NK-92 (cell line): ENCODE data around the gene FLYWCH1.

ENCODE experiments used
- DNase-seq: peaks from one replicate; lab custom pipeline; 2025; ENCODE audit not compliant: unreplicated experiment; lab: John Stamatoyannopoulos, UW

Gene FLYWCH1

GRCh38 chr16:2949705-2950352, 38.1 kb downstream of the FLYWCH1 start:
- DNase-seq, result no peak

- DNase-seq, result no peak
These were observed 38.6 kb downstream of the FLYWCH1 start for GRCh38 chr16:2950353-2950724.

GRCh38 chr16:2950773-2951172, 39.0 kb downstream of the FLYWCH1 start:
- no peak for DNase-seq

GRCh38 chr16:2952679-2953078, 40.9 kb downstream of the FLYWCH1 start:
- no peak for DNase-seq

- DNase-seq, result no peak
These were observed 42.2 kb downstream of the FLYWCH1 start for GRCh38 chr16:2953706-2954627.

GRCh38 chr16:2954656-2955381, 43.1 kb downstream of the FLYWCH1 start:
- DNase-seq, result no peak

- DNase-seq, result no peak
These were observed 43.7 kb downstream of the FLYWCH1 start for GRCh38 chr16:2955438-2955778.

GRCh38 chr16:2955779-2956578, 44.2 kb downstream of the FLYWCH1 start:
- no peak for DNase-seq

GRCh38 chr16:2956579-2956956, 44.8 kb downstream of the FLYWCH1 start:
- no peak for DNase-seq

GRCh38 chr16:2959206-2959605, 47.5 kb downstream of the FLYWCH1 start:
- no peak for DNase-seq

GRCh38 chr16:2960183-2961010, 48.7 kb downstream of the FLYWCH1 start:
- no peak for DNase-seq

- DNase-seq, result no peak
These were observed 50.8 kb downstream of the FLYWCH1 start for GRCh38 chr16:2962334-2963073.

GRCh38 chr16:2963074-2963722, 51.5 kb downstream of the FLYWCH1 start:
- DNase-seq, result no peak

- DNase-seq, result no peak
These were observed 52.2 kb downstream of the FLYWCH1 start, which contains the start of gene KREMEN2 for GRCh38 chr16:2963723-2964474. Gene KREMEN2, plus strand, starts transcription at chr16:2964275. Its CDS starts 246 bp downstream, at chr16:2964521.

GRCh38 chr16:2964475-2965336, 53.0 kb downstream of the FLYWCH1 start:
- no peak for DNase-seq

- no peak for DNase-seq
These were observed 54.5 kb downstream of the FLYWCH1 start for GRCh38 chr16:2966043-2966807.

- DNase-seq, result no peak
These were observed 55.1 kb downstream of the FLYWCH1 start for GRCh38 chr16:2966808-2967191.
